Measurements from ENCODE around the gene CDC42EP5.

CDC42EP5 gene

DNA sequence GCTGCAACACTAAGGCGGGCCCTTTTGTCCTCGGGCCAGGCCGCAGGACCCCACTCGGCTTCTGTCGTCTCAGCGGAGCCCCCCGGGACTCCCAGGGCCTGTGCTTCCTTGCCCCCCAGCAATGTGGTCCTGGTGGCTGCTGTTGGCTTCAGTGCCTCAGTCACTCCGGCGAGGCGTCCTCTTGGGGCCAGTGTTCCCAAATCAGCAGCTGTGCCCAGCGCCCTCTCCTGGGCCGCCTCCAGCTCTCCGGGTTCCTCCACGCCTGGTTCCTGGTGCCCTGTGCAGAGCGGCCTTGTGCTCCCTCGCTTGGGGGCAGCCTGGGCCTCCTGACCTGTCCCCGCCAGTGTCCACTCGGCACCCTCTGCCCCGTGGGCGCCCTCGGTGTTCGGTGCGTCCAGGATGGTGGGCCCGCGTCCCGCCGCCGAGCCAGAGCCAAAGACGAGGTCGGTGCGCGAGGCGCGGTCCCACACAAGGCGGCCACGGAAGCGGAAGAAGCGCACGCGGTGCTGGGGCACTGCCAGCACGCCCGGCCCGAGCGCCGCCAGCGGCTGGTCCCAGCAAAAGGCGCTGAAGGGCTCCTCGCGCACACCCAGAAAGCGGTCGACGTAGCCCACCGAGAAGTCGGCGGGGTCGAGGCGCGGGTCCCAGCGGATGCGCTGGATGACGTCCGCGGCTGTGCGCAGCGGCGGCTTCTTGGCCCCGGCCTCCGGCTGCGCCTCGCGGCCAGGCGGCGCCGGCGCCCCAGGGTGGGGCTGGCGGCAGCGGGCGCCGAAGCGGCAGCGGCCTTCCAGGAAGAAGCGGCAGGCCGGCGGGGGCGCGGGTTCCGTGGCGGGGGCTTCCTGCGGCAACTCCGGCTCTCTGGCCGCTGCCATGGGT is 10.2 kb downstream of the CDC42EP5 start:
- Histone ChIP-seq H3K4me3 (ENCODE audit: low read length) (peak overlapping the region; percentile 80), H3K9me2 (replicated peaks; ENCODE audit: control insufficient read depth, low read length) (no peaks in the 10 kb centered on the region), H3K4me1 (ENCODE audit: control insufficient read depth, low read length) (peaks cover 30% of the 10 kb centered on the region), H3K27ac (ENCODE audit: low read depth, low read length) (peak overlapping the region; percentile 81), H3K9me3 (ENCODE audit: control insufficient read depth, insufficient read depth, low read length) (no peaks in the 10 kb centered on the region), H3F3A (ENCODE audit: control insufficient read depth, insufficient read depth) (peaks cover 6% of the 10 kb centered on the region; the same call in 1 of the 2 replicates), H4K20me1 (ENCODE audit: control insufficient read depth, insufficient read depth, low read depth, low read length) (no peaks in the 10 kb centered on the region; the same call in 1 of the 2 replicates), H3K79me2 (ENCODE audit: control insufficient read depth, low read length) (peaks cover 24% of the 10 kb centered on the region), H3K4me2 (ENCODE audit: low read length) (peak overlapping the region; percentile 82), H3K36me3 (ENCODE audit: control insufficient read depth, low read length) (peaks cover 43% of the 10 kb centered on the region), H3K27me3 (ENCODE audit: control insufficient read depth, low read length) (no peaks in the 10 kb centered on the region)
- no peak for TF ChIP-seq EZH2phosphoT487 (IDR thresholded peaks at IDR 0.05; ENCODE audit: borderline replicate concordance, low read length)
- TF ChIP-seq, protein P1, sequence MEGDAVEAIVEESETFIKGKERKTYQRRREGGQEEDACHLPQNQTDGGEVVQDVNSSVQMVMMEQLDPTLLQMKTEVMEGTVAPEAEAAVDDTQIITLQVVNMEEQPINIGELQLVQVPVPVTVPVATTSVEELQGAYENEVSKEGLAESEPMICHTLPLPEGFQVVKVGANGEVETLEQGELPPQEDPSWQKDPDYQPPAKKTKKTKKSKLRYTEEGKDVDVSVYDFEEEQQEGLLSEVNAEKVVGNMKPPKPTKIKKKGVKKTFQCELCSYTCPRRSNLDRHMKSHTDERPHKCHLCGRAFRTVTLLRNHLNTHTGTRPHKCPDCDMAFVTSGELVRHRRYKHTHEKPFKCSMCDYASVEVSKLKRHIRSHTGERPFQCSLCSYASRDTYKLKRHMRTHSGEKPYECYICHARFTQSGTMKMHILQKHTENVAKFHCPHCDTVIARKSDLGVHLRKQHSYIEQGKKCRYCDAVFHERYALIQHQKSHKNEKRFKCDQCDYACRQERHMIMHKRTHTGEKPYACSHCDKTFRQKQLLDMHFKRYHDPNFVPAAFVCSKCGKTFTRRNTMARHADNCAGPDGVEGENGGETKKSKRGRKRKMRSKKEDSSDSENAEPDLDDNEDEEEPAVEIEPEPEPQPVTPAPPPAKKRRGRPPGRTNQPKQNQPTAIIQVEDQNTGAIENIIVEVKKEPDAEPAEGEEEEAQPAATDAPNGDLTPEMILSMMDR (IDR thresholded peaks at IDR 0.05; ENCODE audit: low read depth, low read length, poor library complexity, severe bottlenecking) = peak; percentile 34

DNA sequence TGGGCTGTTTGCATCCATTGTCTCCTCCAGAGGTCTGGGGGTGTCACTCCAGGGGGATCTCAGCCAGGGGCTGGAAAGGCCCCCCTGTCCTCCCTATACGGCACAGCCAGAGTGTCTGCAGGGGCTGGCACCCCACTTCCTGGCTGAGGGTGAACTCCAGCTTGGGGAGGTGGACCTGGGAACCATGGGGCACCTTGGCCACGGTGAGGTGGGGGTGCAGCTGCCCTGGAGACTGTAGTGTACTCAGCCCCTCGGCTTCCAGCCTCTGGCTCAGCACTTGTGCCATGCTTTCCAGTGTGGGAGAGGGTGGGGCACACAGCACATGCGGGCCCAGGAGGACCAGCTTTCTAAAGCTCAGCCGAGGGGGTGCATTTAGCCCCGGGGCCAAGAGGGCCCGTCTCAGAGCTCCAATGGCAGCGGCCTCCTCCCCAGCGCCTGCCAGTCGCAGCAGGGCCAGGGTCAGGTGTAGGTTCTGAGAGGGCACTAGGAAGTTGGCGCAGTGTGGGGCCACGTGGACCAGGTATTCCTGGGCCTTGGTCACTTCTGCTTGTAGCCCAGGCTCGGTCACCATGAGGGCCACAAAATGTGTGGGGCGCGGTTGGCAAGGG is 10.9 kb downstream of the CDC42EP5 start:
- no peaks in the 10 kb centered on the region; the same call in 1 of the 2 replicates for H4K20me1 ChIP-seq (ENCODE audit: control insufficient read depth, insufficient read depth, low read depth, low read length)
- no peaks in the 10 kb centered on the region for H3K9me2 ChIP-seq (replicated peaks; ENCODE audit: control insufficient read depth, low read length)
- peak overlapping the region; percentile 82 for H3K4me2 ChIP-seq (ENCODE audit: low read length)
- H3K9me3 ChIP-seq (ENCODE audit: control insufficient read depth, insufficient read depth, low read length) = no peaks in the 10 kb centered on the region
- TF ChIP-seq, protein P1 (IDR thresholded peaks at IDR 0.05; ENCODE audit: low read depth, low read length, poor library complexity, severe bottlenecking) = no peak
- no peak for TF ChIP-seq EZH2phosphoT487 (IDR thresholded peaks at IDR 0.05; ENCODE audit: borderline replicate concordance, low read length)
- H3K36me3 ChIP-seq (ENCODE audit: control insufficient read depth, low read length) = peaks cover 50% of the 10 kb centered on the region
- peaks cover 30% of the 10 kb centered on the region for H3K4me1 ChIP-seq (ENCODE audit: control insufficient read depth, low read length)
- peaks cover 6% of the 10 kb centered on the region; the same call in 1 of the 2 replicates for H3F3A ChIP-seq (ENCODE audit: control insufficient read depth, insufficient read depth)
- peak overlapping the region; percentile 81; the same call in 1 of the 2 replicates for H3K27ac ChIP-seq (ENCODE audit: low read depth, low read length)
- H3K4me3 ChIP-seq (ENCODE audit: low read length) = peak overlapping the region; percentile 80
- H3K79me2 ChIP-seq (ENCODE audit: control insufficient read depth, low read length) = peaks cover 28% of the 10 kb centered on the region
- no peaks in the 10 kb centered on the region for H3K27me3 ChIP-seq (ENCODE audit: control insufficient read depth, low read length)

DNA sequence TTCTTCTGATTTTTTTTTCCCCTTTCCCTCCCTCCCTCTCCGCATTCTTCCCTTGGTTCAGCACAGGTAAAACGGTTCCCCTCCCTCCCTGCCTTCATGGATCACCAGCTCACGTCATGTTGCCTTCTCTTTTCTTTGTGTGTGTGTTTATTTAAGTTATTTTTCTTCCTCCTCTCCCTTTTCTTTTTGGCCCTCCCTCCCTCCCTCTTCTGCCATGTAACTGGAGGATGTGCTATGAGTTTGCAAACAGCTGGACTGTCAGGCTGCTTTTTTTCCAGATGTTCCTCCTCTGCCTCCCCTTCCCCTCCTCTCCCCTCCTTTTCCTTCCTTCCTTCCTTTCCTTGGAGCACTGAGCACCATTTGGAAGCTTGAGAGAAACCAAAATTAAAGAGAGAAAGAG is 11.5 kb downstream of the CDC42EP5 start:
- H3K79me2 ChIP-seq (ENCODE audit: control insufficient read depth, low read length) = peaks cover 28% of the 10 kb centered on the region
- peaks cover 56% of the 10 kb centered on the region for H3K36me3 ChIP-seq (ENCODE audit: control insufficient read depth, low read length)
- H3F3A ChIP-seq (ENCODE audit: control insufficient read depth, insufficient read depth) = peaks cover 6% of the 10 kb centered on the region; the same call in 1 of the 2 replicates
- no peaks in the 10 kb centered on the region for H3K9me2 ChIP-seq (replicated peaks; ENCODE audit: control insufficient read depth, low read length)
- H3K27ac ChIP-seq (ENCODE audit: low read depth, low read length) = no peak overlapping the region
- H3K4me1 ChIP-seq (ENCODE audit: control insufficient read depth, low read length) = peaks cover 30% of the 10 kb centered on the region
- peak overlapping the region; percentile 82 for H3K4me2 ChIP-seq (ENCODE audit: low read length)
- no peaks in the 10 kb centered on the region for H3K27me3 ChIP-seq (ENCODE audit: control insufficient read depth, low read length)
- no peak overlapping the region; the same call in 1 of the 2 replicates for H3K4me3 ChIP-seq (ENCODE audit: low read length)
- no peaks in the 10 kb centered on the region for H3K9me3 ChIP-seq (ENCODE audit: control insufficient read depth, insufficient read depth, low read length)
- TF ChIP-seq EZH2phosphoT487 (IDR thresholded peaks at IDR 0.05; ENCODE audit: borderline replicate concordance, low read length) = no peak
- TF ChIP-seq, protein P1 (IDR thresholded peaks at IDR 0.05; ENCODE audit: low read depth, low read length, poor library complexity, severe bottlenecking) = no peak
- no peaks in the 10 kb centered on the region; the same call in 1 of the 2 replicates for H4K20me1 ChIP-seq (ENCODE audit: control insufficient read depth, insufficient read depth, low read depth, low read length)
